Uterus (tissue), 4 donors: ENCODE results near the gene EPS15. TPM values are rescaled to one million over a fixed set of nuclear protein-coding genes. Genes with fewer than 3 reads are reported as not detected.

Experiments used
- DNase-seq, 2 donors: peaks; one replicate each; pipeline ENCODE4 v3.0.0-alpha.2; 2019 to 2020
- H3K27ac ChIP-seq, 2 donors: fragments of 200-600 bp; sonication (generic); 1 replicate in 1 of 2; 2 replicates in 1 of 2; pipeline ENCODE4 v1.5.1; 2016 to 2018
- H3K27me3 ChIP-seq, 2 donors: fragments of 200-600 bp; sonication (generic); one replicate each; pipeline ENCODE4 v1.5.1; 2018 to 2019; ENCODE audit warnings: control low read depth in 1 of 2
- H3K36me3 ChIP-seq, 2 donors: fragments of 200-600 bp; sonication (generic); one replicate each; pipeline ENCODE4 v1.5.1; 2019; ENCODE audit warnings: control low read depth in 1 of 2
- H3K4me1 ChIP-seq, 2 donors: fragments of 200-600 bp; sonication (generic); one replicate each; pipeline ENCODE4 v1.5.1; 2018 to 2019; ENCODE audit warnings: control low read depth in 1 of 2
- H3K4me3 ChIP-seq, 2 donors: fragments of 200-600 bp; sonication (generic); 1 replicate in 1 of 2; 2 replicates in 1 of 2; pipeline ENCODE4 v1.5.1; 2018 to 2019; ENCODE audit warnings: mild to moderate bottlenecking in 1 of 2
- H3K9me3 ChIP-seq, 2 donors: fragments of 200-600 bp; sonication (generic); one replicate each; pipeline ENCODE4 v1.5.1; 2019; ENCODE audit warnings: control low read depth in 1 of 2
- POLR2A ChIP-seq, 2 donors: fragments of 450-650 bp; IDR thresholded peaks; one replicate each; pipeline ENCODE4 v1.6.1; 2016; ENCODE audit warnings: antibody characterized with exemption in 2 of 2, mild to moderate bottlenecking in 1 of 2, moderate library complexity in 1 of 2
- intact Hi-C: fragments of 100-400 bp; cut with DNase I; formaldehyde crosslinking; loops from one replicate; pipeline ENCODE4 v1.15.1; 2023; ENCODE audit warnings: low total_unique reads
- total RNA-seq, 4 donors: library from RNA; depleted of rRNA in 3 of 4; stranded (reverse); fragments of >200 nt in 3 of 4; gene quantifications; one replicate each; pipeline versions ENCODE4 v1.1.0 to v1.2.4, GENCODE V29; 2014 to 2023
- TF ChIP-seq, protein P1 (sequence below), 4 experiments: fragments of 200-600 bp in 2 of 4; fragments of 450-650 bp in 2 of 4; sonication (generic) in 2 of 4; IDR thresholded peaks; one replicate each; pipeline ENCODE4 v1.5.1; 2016 to 2019; ENCODE audit warnings: antibody characterized with exemption in 4 of 4, mild to moderate bottlenecking in 2 of 4, moderate library complexity in 1 of 4
- donor health status: DM: yes; HTN: yes; CAD: no.

Gene EPS15
- total RNA-seq, 4 donors from 2014 or later, result 30.7 to 133 (median 81.1) TPM

DNA sequence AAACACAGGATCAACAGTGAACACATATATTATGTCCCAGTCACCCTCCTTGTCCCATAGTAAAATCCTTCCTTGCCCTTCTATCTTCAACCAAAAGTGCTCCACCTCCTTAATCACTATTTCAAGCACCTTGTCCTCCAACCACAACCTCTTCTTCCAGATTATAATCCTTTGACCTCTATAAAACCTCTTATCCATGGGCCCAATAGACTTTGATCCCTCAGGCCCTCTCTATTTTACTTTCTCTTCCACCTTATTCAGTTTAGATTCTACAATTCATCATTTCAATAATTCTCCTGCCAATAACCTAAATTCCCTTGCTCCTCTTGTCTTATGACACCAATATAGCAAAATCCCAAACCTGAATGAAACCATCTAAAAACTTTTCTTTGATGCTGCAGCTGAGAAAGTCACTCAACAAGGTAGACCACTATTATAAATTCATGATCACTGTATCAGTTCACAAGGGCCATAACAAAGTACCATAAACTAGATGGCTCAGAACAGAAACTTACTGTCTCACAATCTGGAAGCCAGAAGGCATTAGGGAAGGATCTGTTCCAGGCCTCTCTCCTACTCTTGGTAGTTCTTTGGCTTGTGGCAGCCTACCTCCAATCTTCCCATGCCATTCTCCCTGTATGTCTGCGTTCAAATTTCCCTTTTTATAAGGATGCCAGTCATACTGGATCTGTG lies 24.8 kb downstream of the EPS15 start:
- Histone ChIP-seq H3K36me3 (no peaks in the 10 kb centered on the region), H3K4me1 (peaks cover 0 to 3% of the 10 kb centered on the region in 2 donors), H3K27ac (no peak overlapping the region), H3K27me3 (no peaks in the 10 kb centered on the region), H3K4me3 (no peak overlapping the region), H3K9me3 (no peaks in the 10 kb centered on the region)
- intact Hi-C loops, result no loop called here
- TF ChIP-seq, protein P1, sequence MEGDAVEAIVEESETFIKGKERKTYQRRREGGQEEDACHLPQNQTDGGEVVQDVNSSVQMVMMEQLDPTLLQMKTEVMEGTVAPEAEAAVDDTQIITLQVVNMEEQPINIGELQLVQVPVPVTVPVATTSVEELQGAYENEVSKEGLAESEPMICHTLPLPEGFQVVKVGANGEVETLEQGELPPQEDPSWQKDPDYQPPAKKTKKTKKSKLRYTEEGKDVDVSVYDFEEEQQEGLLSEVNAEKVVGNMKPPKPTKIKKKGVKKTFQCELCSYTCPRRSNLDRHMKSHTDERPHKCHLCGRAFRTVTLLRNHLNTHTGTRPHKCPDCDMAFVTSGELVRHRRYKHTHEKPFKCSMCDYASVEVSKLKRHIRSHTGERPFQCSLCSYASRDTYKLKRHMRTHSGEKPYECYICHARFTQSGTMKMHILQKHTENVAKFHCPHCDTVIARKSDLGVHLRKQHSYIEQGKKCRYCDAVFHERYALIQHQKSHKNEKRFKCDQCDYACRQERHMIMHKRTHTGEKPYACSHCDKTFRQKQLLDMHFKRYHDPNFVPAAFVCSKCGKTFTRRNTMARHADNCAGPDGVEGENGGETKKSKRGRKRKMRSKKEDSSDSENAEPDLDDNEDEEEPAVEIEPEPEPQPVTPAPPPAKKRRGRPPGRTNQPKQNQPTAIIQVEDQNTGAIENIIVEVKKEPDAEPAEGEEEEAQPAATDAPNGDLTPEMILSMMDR (IDR thresholded peaks at IDR 0.05), result no peak
- no peak for TF ChIP-seq POLR2A (IDR thresholded peaks at IDR 0.05)
- no peak for DNase-seq

- H3K27me3 ChIP-seq, result no peaks in the 10 kb centered on the region
- H3K36me3 ChIP-seq, result no peaks in the 10 kb centered on the region
- peaks cover 0 to 3% of the 10 kb centered on the region in 2 donors for H3K4me1 ChIP-seq
- DNase-seq, result no peak
- TF ChIP-seq, protein P1 (IDR thresholded peaks at IDR 0.05), result no peak
- TF ChIP-seq POLR2A (IDR thresholded peaks at IDR 0.05), result no peak
- intact Hi-C loops, result no loop called here
- H3K4me3 ChIP-seq, result no peak overlapping the region
- H3K27ac ChIP-seq, result no peak overlapping the region
- H3K9me3 ChIP-seq, result no peaks in the 10 kb centered on the region
These were observed 27.7 kb downstream of the EPS15 start for GRCh38 chr1:51491166-51491981.

- no peak for DNase-seq
- H3K27me3 ChIP-seq, result no peaks in the 10 kb centered on the region
- H3K9me3 ChIP-seq, result no peaks in the 10 kb centered on the region
- H3K4me3 ChIP-seq, result no peak overlapping the region
- intact Hi-C loops, result no loop called here
- no peak overlapping the region for H3K27ac ChIP-seq
- no peak for TF ChIP-seq POLR2A (IDR thresholded peaks at IDR 0.05)
- TF ChIP-seq, protein P1 (IDR thresholded peaks at IDR 0.05), result no peak
- H3K4me1 ChIP-seq, result peaks cover 0 to 3% of the 10 kb centered on the region in 2 donors
- no peaks in the 10 kb centered on the region for H3K36me3 ChIP-seq
These were observed 29.6 kb downstream of the EPS15 start for GRCh38 chr1:51489472-51489871.

DNA sequence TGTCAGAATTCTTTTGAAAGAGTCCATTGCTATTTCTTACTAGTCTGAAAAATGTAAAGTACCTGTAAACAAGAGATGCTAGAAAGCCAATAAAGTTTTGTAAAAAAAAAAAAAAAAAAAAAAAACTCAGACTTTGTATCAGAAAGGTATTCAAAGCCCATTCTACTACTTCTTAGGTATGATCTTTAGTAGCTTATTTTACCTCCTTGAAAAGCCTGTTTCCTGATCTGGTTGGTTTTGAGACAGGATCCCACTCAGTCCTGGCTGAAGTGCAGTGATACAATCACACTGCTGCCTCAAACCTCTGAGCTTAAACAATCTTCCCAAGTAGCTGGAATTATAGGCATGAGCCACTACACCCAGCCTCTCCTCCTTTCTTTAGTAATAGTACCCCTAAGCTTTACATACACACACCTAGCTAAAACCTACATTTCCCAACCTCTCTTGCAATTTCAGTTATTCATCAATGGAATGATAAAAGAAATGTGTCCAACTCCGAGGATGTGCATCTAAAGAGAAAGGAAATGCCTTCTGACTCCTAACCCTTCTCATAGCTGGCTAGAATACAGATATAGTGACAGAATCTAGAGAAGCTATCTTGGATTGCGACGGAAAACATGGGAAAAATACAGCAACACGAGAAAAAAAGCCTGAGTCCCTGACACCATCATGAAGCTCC lies 30.6 kb downstream of the EPS15 start:
- no peak overlapping the region for H3K4me3 ChIP-seq
- no peaks in the 10 kb centered on the region for H3K27me3 ChIP-seq
- no peaks in the 10 kb centered on the region for H3K9me3 ChIP-seq
- no peak overlapping the region for H3K27ac ChIP-seq
- no peaks in the 10 kb centered on the region for H3K36me3 ChIP-seq
- TF ChIP-seq POLR2A (IDR thresholded peaks at IDR 0.05), result no peak
- TF ChIP-seq, protein P1 (IDR thresholded peaks at IDR 0.05), result no peak
- intact Hi-C loops, result no loop called here
- peaks cover 0 to 3% of the 10 kb centered on the region in 2 donors for H3K4me1 ChIP-seq
- DNase-seq, result no peak
